ENCODE measurements around the gene NR2F1-AS1.
A peak's percentile ranks its signal among the peaks of the same experiment; 100 is the strongest.

Gene NR2F1-AS1

GRCh38 chr5:93595420-93596147 is 14.6 kb upstream of the NR2F1-AS1 start:
- DNase-seq (ENCODE audit: low spot score): no peak
- H2AK5ac ChIP-seq (ENCODE audit: low read depth, low read length): no peak overlapping the region
- no peak overlapping the region for H3K14ac ChIP-seq (ENCODE audit: low read length)
- peaks cover 0 to 65% (median 17%) of the 10 kb centered on the region in 3 experiments for H3K27me3 ChIP-seq (ENCODE audit: control insufficient read depth in 3 of 3, insufficient read depth in 3 of 3, low read depth in 1 of 3, low read length in 3 of 3)
- peaks cover 9 to 53% of the 10 kb centered on the region in 2 donors for H3K36me3 ChIP-seq (replicated peaks in 1 of 2; ENCODE audit: control insufficient read depth in 2 of 2, insufficient read depth in 2 of 2, low read length in 2 of 2)
- no peak overlapping the region for H2AFZ ChIP-seq (ENCODE audit: low read length)
- no peak overlapping the region for H4K91ac ChIP-seq (ENCODE audit: low read depth, low read length, poor library complexity)
- H2BK120ac ChIP-seq (ENCODE audit: low read depth, low read length): no peak overlapping the region
- H3K4me3 ChIP-seq (ENCODE audit: low read length in 2 of 2): no peak overlapping the region
- no CpG with 5 or more reads among the region's 29 CpGs for WGBS, 2 donors (ENCODE audit: extremely low coverage in 2 of 2, insufficient read length in 2 of 2, insufficient replicate concordance in 1 of 2)
- no peak overlapping the region for H2BK15ac ChIP-seq (ENCODE audit: low read length)
- H3K9me3 ChIP-seq (replicated peaks in 1 of 2; ENCODE audit: control insufficient read depth in 2 of 2, insufficient read depth in 1 of 2, low read depth in 1 of 2, low read length in 2 of 2): peaks cover 4 to 26% of the 10 kb centered on the region in 2 donors
- H3K4me1 ChIP-seq (ENCODE audit: control insufficient read depth in 2 of 2, insufficient read depth in 1 of 2, low read depth in 1 of 2, low read length in 2 of 2): peaks cover 28 to 31% of the 10 kb centered on the region in 2 donors
- peak overlapping the region; percentile 68 for H3K18ac ChIP-seq (ENCODE audit: low read length)
- peaks cover 4% of the 10 kb centered on the region for H3K79me1 ChIP-seq (ENCODE audit: low read depth, low read length)
- H2BK12ac ChIP-seq (ENCODE audit: low read length): no peak overlapping the region
- H4K8ac ChIP-seq (ENCODE audit: low read depth, low read length): no peak overlapping the region
- H3K23ac ChIP-seq (ENCODE audit: low read depth, low read length, poor library complexity): peak overlapping the region; percentile 12
- H3K4me2 ChIP-seq (ENCODE audit: insufficient read depth, low read length, poor library complexity, severe bottlenecking): peak overlapping the region; percentile 29
- H3K4ac ChIP-seq (ENCODE audit: low read length): no peak overlapping the region
- H3K9ac ChIP-seq (ENCODE audit: low read depth, low read length, poor library complexity): no peak overlapping the region
- H2BK5ac ChIP-seq (ENCODE audit: low read length): no peak overlapping the region
- no peak overlapping the region for H3K27ac ChIP-seq (replicated peaks; ENCODE audit: low read length)

GRCh38 chr5:93594591-93595419 is 13.8 kb upstream of the NR2F1-AS1 start:
- no peak overlapping the region for H2BK120ac ChIP-seq (ENCODE audit: low read depth, low read length)
- H2BK15ac ChIP-seq (ENCODE audit: low read length): no peak overlapping the region
- H3K18ac ChIP-seq (ENCODE audit: low read length): peak overlapping the region; percentile 50
- H3K14ac ChIP-seq (ENCODE audit: low read length): no peak overlapping the region
- H3K27me3 ChIP-seq (ENCODE audit: control insufficient read depth in 3 of 3, insufficient read depth in 3 of 3, low read depth in 1 of 3, low read length in 3 of 3): peaks cover 0 to 67% (median 17%) of the 10 kb centered on the region in 3 experiments
- H4K8ac ChIP-seq (ENCODE audit: low read depth, low read length): no peak overlapping the region
- H3K4ac ChIP-seq (ENCODE audit: low read length): no peak overlapping the region
- no peak overlapping the region for H2AFZ ChIP-seq (ENCODE audit: low read length)
- peak overlapping the region; percentile 33 for H2BK12ac ChIP-seq (ENCODE audit: low read length)
- DNase-seq (ENCODE audit: low spot score): no peak
- peaks cover 4 to 26% of the 10 kb centered on the region in 2 donors for H3K9me3 ChIP-seq (replicated peaks in 1 of 2; ENCODE audit: control insufficient read depth in 2 of 2, insufficient read depth in 1 of 2, low read depth in 1 of 2, low read length in 2 of 2)
- no peak overlapping the region for H2AK5ac ChIP-seq (ENCODE audit: low read depth, low read length)
- no peak overlapping the region for H3K27ac ChIP-seq (replicated peaks; ENCODE audit: low read length)
- H3K9ac ChIP-seq (ENCODE audit: low read depth, low read length, poor library complexity): no peak overlapping the region
- WGBS, 2 donors (ENCODE audit: extremely low coverage in 2 of 2, insufficient read length in 2 of 2, insufficient replicate concordance in 1 of 2): no CpG with 5 or more reads among the region's 37 CpGs
- peaks cover 4% of the 10 kb centered on the region for H3K79me1 ChIP-seq (ENCODE audit: low read depth, low read length)
- H2BK5ac ChIP-seq (ENCODE audit: low read length): no peak overlapping the region
- peaks cover 11 to 61% of the 10 kb centered on the region in 2 donors for H3K36me3 ChIP-seq (replicated peaks in 1 of 2; ENCODE audit: control insufficient read depth in 2 of 2, insufficient read depth in 2 of 2, low read length in 2 of 2)
- no peak overlapping the region for H4K91ac ChIP-seq (ENCODE audit: low read depth, low read length, poor library complexity)
- H3K4me1 ChIP-seq (ENCODE audit: control insufficient read depth in 2 of 2, insufficient read depth in 1 of 2, low read depth in 1 of 2, low read length in 2 of 2): peaks cover 28 to 34% of the 10 kb centered on the region in 2 donors
- no peak overlapping the region for H3K4me3 ChIP-seq (ENCODE audit: low read length in 2 of 2)
- H3K4me2 ChIP-seq (ENCODE audit: insufficient read depth, low read length, poor library complexity, severe bottlenecking): peak overlapping the region; percentile 21
- H3K23ac ChIP-seq (ENCODE audit: low read depth, low read length, poor library complexity): no peak overlapping the region

GRCh38 chr5:93593476-93594131 is 12.6 kb upstream of the NR2F1-AS1 start:
- Histone ChIP-seq H3K9me3 (replicated peaks in 1 of 2; ENCODE audit: control insufficient read depth in 2 of 2, insufficient read depth in 1 of 2, low read depth in 1 of 2, low read length in 2 of 2) (peaks cover 4 to 26% of the 10 kb centered on the region in 2 donors), H2AFZ (ENCODE audit: low read length) (no peak overlapping the region), H3K27me3 (ENCODE audit: control insufficient read depth in 3 of 3, insufficient read depth in 3 of 3, low read depth in 1 of 3, low read length in 3 of 3) (peaks cover 0 to 65% (median 17%) of the 10 kb centered on the region in 3 experiments), H2AK5ac (ENCODE audit: low read depth, low read length) (no peak overlapping the region), H3K14ac (ENCODE audit: low read length) (no peak overlapping the region), H2BK12ac (ENCODE audit: low read length) (no peak overlapping the region), H3K23ac (ENCODE audit: low read depth, low read length, poor library complexity) (no peak overlapping the region), H3K18ac (ENCODE audit: low read length) (peak overlapping the region; percentile 66), H3K36me3 (replicated peaks in 1 of 2; ENCODE audit: control insufficient read depth in 2 of 2, insufficient read depth in 2 of 2, low read length in 2 of 2) (peaks cover 13 to 73% of the 10 kb centered on the region in 2 donors), H3K79me1 (ENCODE audit: low read depth, low read length) (peaks cover 4% of the 10 kb centered on the region), H4K91ac (ENCODE audit: low read depth, low read length, poor library complexity) (no peak overlapping the region), H3K4ac (ENCODE audit: low read length) (no peak overlapping the region), H3K4me2 (ENCODE audit: insufficient read depth, low read length, poor library complexity, severe bottlenecking) (no peak overlapping the region), H2BK15ac (ENCODE audit: low read length) (no peak overlapping the region), H4K8ac (ENCODE audit: low read depth, low read length) (no peak overlapping the region), H2BK120ac (ENCODE audit: low read depth, low read length) (no peak overlapping the region), H2BK5ac (ENCODE audit: low read length) (no peak overlapping the region), H3K4me3 (ENCODE audit: low read length in 2 of 2) (peak overlapping the region in 1 of 2 donors; percentile 13), H3K9ac (ENCODE audit: low read depth, low read length, poor library complexity) (no peak overlapping the region), H3K27ac (replicated peaks; ENCODE audit: low read length) (no peak overlapping the region), H3K4me1 (ENCODE audit: control insufficient read depth in 2 of 2, insufficient read depth in 1 of 2, low read depth in 1 of 2, low read length in 2 of 2) (peaks cover 28 to 32% of the 10 kb centered on the region in 2 donors)
- DNase-seq (ENCODE audit: low spot score): no peak
- WGBS, 2 donors (ENCODE audit: extremely low coverage in 2 of 2, insufficient read length in 2 of 2, insufficient replicate concordance in 1 of 2): no CpG with 5 or more reads among the region's 30 CpGs
